GM18519 (cell line): ENCODE data around the gene RCOR2.

Experiments used
- ATAC-seq: cut with Tn5 transposase; IDR thresholded peaks from one replicate; pipeline ENCODE4 v1.9.1; 2021; ENCODE audit warnings: mild to moderate bottlenecking, moderate library complexity; ENCODE audit not compliant: unreplicated experiment, low FRiP score

Gene RCOR2

DNA sequence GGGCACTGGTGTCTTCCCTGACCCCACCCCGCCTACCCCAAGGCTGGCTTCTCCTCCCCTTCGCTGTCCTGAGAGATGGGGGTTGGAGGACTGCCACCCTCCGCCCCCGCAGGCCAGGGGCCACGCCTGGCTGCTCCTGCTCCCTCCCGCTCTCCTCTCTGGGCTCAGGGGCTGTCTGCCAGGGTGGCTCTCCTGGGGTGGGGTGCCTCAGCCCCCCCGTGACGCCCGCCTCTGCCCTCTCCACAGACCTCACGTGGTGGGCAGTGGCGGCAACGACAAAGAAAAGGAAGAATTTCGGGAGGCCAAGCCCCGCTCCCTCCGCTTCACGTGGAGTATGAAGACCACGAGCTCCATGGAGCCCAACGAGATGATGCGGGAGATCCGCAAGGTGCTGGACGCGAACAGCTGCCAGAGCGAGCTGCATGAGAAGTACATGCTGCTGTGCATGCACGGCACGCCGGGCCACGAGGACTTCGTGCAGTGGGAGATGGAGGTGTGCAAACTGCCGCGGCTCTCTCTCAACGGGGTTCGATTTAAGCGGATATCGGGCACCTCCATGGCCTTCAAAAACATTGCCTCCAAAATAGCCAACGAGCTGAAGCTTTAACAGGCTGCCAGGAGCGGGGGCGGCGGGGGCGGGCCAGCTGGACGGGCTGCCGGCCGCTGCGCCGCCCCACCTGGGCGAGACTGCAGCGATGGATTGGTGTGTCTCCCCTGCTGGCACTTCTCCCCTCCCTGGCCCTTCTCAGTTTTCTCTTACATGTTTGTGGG, 8.1 kb downstream of the RCOR2 start:
- ATAC-seq, result no peak

DNA sequence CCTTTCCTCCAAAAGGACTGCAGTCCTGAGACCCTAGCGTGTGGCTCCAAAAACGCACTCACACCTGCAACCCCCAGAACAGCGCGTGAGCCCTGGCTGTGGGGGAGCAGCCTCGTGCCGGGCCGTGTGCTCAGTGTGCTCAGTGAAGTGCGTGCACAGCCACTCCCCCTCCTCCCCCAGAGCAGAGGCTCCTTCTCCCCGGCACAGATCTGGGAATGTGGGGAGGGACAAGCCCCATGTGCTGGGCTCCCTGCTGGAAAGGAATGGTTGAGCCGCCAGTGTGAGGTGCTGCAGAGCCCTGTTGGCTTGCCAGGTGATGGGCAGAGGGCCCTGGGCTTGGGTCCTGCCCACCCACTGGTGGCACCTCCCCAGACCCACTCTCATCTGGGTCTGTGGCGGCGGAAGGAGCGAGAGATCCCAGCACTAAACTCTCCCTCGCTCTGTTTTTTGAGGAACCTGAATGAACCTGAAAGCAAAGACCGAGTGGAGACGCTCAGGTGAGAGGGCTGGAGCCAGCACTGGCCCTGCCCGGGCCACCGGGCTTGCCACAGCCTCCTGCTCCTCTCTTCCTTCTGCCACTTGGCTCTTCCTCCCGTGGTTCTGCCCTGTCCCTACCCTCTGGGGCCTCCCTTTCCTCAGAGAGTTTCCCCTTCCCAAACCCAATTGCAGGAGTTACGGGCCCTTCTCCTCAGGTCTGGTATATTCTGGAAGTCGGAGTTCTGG, 9.0 kb downstream of the RCOR2 start:
- ATAC-seq, result no peak

DNA sequence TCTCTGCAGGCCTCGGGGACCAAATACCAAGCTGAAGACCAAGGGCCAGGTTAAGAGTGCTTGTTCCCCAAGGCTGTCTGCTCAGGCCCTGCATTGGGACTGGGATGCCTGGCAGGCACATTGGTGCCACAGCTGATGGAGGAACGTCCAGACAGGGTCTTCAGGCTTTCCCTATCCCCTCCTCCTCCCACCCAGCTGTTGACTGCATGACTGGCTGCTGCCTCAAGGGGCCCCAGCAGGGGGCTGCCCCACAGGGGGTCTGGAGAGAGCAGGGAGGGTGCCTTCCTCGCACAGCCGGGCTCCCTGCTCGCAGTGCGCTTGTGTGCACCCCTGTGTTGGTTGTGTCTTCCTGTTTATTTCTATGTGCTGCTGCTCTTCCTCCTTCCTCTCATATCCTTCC, 9.9 kb downstream of the RCOR2 start:
- no peak for ATAC-seq

DNA sequence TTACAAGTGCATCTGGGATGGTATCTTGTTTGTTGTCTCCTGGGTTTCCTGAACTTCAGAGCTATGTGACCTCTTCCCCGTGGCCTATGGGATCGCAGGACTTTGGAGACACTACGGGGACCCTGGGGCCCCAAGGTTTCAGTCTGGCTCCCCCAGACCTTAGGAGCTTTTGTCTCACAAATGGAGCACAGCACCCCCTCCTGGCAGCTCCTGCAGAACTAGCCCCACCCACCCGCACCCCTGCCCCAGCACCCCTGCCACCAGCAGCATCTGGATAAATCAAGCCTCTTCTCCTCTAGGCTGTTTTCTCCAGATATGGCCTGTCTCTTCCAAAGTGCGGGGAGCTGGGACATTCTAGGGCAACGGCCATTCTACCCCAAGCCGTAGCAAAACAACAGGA, 10.4 kb downstream of the RCOR2 start:
- ATAC-seq, result no peak

DNA sequence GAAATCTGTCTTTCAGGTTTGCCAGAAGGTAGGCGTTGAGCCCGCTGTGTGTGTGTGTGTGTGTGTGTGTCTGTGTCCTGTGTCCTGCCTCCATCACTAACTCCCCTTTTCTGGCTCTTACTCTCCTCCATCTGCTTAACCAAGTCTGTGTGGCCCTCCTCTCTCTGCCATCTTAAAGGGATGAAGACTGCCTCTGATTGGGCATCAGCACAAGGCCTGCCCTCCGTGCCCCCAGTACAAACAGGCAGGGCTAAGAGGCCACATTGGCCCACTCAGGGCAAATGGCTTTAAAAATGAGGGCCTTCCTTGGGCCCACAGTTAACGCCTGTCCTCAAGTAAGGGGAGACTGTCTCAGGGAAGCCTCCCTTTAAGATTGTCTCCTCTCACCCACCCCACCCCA, 10.9 kb downstream of the RCOR2 start:
- no peak for ATAC-seq

DNA sequence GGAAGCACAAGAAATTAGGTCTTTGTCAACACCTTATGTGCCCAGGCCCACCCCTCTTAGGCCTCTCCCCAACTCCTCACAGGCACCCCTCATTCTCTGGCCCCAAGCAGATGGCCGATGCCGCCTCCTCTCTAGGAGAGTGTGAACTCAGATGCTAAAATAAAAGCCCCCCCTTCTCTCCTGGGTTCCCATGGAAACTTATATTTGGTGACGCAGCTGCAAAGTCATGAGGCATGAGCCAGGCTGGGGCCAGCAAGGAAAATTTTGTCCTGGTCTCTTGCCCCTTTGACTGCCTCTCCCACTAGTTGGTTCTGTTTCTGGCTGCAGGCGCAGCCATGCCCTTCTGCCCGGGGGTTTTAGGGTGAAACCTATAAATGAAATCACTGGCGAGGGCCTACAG, 11.8 kb downstream of the RCOR2 start:
- no peak for ATAC-seq

DNA sequence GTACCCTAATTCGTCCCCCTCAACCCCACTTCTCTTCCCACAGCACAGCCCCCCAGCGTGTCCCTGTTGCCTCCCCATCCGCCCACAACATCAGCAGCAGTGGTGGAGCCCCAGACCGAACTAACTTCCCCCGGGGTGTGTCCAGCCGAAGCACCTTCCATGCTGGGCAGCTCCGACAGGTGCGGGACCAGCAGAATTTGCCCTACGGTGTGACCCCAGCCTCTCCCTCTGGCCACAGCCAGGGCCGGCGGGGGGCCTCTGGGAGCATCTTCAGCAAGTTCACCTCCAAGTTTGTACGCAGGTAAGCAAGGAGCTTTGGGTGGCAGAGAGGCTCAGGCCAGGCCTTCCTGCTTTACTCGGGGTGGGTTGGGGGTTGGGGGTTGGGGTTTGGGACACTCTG, 12.2 kb downstream of the RCOR2 start:
- ATAC-seq, result no peak

DNA sequence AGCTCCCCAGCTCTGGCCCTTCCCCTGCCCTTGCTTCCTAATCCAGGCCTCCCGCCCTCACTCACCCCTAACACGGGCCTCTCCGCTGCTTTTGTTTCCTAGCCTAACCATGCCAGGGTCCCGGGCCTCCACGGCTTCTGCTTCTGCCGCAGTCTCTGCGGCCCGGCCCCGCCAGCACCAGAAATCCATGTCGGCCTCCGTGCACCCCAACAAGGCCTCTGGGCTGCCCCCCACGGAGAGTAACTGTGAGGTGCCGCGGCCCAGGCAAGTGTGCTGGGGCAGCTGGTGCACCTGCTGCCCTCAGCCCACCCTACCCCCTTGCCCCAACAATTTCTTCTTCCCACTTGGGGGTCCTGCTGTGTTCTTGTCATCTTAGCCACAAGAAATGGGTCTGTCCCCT, 13.1 kb downstream of the RCOR2 start:
- no peak for ATAC-seq

DNA sequence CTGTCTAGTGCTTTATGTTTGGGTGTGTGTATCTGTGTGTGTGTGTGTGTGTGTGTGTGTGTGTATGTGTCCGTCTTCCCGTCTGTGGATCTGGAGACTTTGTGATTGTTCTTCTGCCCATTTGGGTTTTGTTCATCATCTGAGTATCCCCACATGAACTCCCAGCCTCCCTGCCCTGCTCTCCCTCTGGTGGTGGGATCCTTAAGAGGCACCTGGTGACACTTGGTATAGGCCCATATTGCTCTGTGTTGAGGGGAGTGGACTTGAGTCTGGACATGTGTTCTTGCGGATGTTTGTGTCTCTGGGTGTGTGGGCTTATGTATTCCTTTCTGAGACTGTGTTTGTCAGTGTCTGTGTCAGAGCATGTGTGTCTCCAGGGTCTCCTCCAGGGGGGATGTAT, 15.3 kb downstream of the RCOR2 start:
- ATAC-seq, result no peak

DNA sequence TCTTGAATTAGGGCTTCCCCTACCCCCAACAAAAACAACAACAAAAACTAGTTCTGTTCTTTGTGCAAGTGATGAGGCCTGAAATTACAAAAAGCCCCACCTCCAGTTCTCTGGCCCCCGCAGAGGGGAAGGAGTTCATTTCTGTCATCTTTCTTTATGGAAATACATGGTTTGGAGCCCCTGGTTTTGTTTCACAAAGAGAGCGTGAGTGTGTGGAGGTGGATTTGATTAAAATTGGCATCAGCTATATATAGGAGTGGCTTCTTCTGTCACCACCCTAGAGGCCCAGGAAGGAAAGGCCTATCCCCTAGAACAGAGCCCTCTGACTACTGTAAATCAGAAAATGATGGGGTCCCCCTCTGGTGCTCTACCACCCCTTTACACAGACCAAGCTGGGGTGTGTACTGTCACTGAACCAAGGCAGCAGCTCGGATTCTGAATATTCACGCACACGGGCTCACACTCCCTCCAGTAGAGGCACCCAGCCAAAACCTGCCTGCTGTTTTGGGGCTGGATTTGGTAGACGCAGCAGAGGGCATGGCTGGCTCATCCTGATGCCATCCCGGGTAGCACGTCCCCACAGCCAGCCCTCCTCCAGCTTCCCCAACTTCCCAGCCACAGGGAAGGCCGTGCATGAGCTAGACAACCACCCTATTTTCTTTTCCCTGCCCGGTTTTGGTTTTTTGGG, 19.4 kb downstream of the RCOR2 start:
- no peak for ATAC-seq

DNA sequence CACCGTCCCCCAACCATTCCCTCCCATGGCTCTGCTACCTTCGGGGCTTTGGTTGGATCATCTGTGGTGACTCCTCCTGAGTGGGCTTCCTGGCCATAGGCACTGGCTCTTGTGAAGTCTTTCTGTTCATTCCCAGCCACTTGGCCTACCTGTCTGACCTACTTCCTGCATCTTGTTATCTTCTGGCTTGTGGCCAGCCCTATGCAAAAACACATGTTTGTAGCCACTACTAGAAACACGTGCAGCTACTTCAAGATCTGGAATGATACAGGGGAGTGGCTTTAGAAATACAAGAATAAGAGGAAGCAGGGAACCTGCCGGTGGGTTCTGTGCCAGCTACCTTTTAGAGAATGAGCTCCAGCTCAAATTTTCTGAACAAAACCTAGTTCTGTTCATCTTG, 20.9 kb downstream of the RCOR2 start:
- ATAC-seq, result no peak

DNA sequence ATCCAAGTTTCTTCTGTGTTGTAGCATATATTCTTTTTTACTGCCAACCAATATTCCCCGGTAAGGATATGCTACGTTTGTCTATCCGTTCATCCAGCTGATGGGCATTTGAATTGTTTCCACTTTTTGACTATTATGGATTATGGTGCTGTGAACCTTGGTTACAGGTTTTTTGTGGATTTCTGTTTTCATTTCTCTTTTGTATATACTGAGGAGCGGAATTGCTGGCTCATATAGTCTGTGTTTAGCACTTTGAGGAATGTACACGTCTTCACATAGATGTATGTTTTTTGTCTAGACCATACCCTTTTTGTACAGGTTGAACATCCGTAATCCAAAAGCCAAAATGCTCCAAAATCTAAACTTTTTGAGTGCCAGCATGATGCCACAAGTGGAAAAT, 23.6 kb downstream of the RCOR2 start:
- no peak for ATAC-seq

DNA sequence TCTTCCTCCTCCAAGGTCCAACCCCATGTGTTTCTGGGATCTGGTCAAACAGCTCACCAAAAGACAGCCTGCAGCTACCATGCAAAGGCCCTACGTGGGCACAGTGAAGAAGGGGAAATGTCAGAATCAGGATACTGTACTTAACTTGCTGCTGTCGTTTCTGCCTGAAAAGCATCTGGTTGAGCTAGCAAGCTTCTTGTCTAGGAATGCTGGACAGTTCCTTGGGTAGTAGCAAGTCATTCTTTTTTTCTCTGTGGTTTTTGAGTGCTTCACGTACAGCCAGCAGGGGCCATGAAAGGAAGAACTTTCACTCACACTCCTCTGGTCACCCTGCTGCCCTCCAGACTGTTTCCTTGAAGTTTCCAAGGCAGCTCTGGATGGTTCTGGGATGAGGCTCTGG, 24.7 kb downstream of the RCOR2 start:
- ATAC-seq, result no peak

DNA sequence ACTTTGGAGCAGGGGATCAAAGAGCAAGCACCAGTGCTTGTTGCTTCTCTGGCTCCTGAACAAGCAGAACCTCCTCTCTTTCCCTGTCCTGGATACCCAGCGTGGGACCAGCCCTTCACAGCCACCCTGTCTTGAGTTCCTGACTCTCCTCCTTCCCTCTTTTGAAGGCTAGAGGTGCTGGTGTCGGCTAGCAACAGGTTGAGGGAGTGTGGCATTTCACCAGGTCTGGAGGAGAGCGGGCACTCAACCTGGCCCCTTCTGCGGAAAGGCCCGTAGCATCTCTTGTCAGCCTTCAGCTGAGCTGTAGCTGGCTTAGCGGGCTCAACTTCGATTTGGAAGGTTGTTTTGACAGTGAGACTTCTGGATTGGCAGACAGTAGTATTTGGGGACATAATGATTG, 26.6 kb downstream of the RCOR2 start:
- no peak for ATAC-seq

DNA sequence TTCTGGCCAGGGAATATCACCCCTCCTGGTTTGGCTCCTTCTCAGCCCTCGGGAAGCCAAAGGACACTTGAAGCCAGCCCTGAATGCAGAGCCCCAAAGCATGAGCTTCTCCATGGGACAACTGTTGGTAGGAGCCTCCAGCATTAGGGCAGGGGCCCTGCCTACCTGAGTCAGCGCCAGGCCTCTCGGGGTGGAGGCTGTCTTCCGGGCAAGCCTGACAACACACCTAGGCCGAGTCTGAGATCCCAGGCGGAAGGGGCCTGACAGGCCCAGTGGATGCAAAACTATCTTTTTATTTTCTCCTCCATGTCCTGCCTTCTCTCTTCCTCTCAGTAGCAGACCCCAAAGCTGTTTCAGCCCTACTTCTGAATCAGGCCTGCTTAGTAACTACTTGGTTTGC, 27.6 kb downstream of the RCOR2 start:
- ATAC-seq, result no peak

DNA sequence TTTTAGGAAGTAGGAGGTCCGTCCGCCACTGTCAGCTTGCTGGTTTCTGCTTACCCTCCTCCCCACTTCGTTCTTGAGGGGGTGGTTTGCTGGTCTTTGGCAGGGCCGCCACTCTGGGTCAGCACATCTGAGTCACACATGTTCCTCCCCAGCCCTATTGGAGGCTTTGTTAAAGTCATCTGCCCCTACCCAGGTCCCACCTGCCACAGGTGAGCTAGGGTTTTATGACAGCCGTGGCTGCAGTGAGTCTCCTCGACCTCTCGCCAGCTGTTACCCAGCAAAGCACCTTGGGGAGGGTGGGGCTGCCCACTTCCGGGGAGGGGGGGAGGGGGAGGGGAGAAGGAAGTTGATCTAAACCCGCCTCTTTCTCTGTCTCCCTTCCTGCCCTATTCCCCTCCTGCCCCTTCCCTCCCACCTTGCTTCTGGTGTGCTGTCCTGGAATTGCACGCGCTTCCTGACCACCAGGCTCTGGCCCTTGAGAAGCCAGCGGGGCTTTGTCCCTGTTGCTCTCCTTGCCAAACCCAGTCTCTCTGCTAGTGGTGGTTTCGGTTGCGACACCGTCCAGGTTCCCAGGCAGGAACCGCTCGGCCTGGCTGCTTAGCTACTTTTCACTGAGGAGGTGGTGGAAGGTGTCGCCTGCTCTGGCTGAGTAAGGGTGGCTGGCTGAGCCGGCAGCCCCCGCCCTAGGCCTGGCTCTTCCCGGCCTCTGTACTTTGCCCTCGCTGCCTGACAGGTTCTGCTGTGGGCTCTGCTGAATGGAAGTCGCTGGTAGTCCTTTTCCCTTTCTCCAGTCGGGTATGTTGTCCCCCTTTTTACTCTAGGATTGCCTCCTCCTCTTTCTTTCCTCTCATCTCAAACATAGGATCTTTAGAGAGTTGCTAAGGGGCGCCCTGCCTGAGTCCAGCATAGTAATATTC, 28.5 kb downstream of the RCOR2 start:
- no peak for ATAC-seq

DNA sequence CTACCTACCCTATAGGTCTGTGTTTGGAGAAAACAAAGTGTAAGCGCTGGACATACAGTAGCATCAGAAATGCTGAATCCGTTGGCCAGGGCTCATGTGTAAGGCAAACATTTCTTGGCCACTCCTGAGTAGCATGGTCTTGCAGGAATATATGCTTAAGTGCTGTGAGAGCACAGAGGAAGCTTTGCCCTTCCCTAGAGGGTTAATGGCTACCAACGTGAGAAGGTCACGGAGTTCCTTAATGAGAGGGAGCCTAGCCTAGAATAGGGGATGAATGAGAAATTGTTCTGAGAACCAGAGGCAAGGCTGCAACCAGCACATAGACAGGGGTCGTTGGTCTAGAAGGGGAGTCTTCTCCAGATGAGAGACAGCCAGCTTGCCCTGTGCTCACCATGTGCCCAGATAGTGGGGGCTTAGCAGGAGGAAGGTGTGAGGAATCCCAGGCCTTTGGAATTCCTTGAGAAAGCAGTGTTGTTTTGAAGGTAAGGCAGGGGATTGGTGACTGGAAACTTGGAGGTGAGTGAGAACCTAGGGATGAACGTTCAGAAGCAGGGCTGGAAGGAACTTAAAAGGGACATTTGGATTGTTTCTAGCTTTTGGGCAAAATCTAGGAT, 29.5 kb downstream of the RCOR2 start:
- no peak for ATAC-seq

DNA sequence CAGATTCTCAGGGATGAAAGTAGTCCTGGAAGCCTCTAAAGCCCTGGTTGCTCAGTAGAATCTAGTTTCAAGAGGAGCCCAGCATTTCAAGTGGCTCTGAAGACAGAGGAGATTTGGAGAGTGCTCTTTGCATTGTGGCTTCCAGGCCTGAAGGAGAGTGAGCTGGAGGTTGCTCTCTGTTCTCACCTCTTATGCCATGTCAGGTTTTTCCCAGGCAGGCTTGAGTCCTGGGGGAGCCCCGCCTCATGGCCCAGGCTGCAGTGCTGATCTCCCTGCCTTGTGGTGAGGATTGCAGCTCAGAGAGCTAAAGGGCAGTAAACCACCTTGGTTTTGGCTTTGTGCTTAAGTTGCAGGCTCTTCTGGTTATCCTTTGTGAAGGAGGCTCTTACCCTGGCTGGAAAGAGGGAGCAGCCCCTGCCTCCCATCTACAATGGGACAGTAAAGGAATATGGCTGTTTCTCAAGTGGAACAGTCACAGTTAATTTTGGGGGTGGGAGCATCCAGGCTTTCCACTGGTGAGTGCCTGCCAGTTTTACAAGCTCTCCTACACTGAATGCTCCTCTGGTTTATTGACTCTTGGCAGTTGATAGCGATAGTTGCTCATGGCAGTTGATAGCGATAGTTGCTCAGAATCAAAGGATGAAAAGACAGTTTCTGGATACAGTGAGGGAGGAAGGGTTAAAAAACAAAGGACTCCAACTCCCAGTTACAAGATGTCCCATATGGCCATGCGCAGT, 32.6 kb downstream of the RCOR2 start:
- ATAC-seq, result no peak

DNA sequence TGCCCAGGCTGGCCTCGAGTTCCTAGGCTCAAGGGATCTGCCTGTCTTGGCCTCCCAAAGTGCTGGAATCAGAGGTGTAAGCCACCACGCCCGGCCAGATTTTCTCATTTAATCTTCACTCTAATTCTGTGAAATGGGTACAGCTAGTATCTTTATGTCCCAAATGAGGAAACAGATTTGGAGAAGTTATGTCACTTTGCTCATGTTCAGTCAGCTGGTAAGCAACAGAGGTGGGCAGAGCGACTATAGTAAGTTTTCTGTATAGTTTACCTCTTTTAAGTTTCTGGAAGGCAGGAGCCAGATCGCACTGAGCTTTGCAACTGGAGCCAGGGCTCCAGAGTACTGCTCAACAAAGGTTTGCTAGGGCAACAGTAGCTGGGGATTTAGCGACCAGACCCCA, 33.2 kb downstream of the RCOR2 start:
- ATAC-seq, result no peak
